Fibroblast of pulmonary artery (primary cell): ENCODE measurements around the gene NT5C3B.

Experiments used
- DNase-seq: peaks from one replicate; pipeline ENCODE4 v3.0.0-alpha.2; 2010; ENCODE audit warnings: low read depth
- H3K4me3 ChIP-seq: replicated peaks from 2 replicates; pipeline ENCODE4 v1.5.1; 2011; ENCODE audit warnings: low read depth, mild to moderate bottlenecking, control low read depth, low read length, moderate library complexity
- TF ChIP-seq, protein P1 (sequence below): IDR thresholded peaks from 2 replicates; pipeline ENCODE4 v1.5.1; 2011; ENCODE audit warnings: mild to moderate bottlenecking, control low read depth, low read length, inconsistent platforms; ENCODE audit errors: missing control alignments

The NT5C3B gene

DNA sequence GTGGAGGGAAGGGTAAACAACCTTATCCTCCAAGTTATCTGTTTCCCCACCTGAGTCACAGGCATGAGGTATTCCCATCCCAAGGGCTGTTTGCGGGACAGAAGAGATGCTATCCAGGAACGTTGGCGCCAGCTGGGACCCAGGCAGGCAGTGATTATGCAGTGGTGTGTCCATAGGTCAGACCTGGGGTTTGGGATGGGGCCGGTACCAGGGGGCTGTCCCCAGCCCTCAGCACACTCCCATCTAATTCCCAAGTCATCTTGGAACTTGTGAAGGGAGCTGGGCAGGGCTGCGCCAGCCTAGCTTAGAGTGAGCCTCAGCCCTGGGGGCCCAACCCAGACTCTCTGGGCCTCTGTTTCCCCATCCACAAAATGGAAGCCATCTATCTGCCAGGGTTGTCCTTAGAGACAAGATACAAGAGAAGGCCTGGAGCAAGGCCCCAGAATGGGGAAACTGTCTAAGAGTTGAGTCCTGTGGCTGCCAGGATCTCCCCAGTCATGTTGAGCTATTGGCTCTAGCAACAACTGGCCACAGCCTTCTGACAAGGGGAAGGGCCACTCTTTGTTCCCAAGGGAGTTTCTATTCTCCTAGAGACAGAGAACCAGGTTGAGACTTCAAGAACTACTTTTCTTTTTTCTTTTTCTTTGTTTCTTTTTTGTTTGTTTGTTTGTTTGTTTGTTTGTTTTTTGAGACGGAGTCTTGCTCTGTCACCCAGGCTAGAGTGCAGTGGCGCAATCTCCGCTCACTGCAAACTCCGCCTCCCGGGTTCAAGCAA lies 39.7 kb downstream of the NT5C3B start:
- H3K4me3 ChIP-seq, result no peak overlapping the region
- TF ChIP-seq, protein P1, sequence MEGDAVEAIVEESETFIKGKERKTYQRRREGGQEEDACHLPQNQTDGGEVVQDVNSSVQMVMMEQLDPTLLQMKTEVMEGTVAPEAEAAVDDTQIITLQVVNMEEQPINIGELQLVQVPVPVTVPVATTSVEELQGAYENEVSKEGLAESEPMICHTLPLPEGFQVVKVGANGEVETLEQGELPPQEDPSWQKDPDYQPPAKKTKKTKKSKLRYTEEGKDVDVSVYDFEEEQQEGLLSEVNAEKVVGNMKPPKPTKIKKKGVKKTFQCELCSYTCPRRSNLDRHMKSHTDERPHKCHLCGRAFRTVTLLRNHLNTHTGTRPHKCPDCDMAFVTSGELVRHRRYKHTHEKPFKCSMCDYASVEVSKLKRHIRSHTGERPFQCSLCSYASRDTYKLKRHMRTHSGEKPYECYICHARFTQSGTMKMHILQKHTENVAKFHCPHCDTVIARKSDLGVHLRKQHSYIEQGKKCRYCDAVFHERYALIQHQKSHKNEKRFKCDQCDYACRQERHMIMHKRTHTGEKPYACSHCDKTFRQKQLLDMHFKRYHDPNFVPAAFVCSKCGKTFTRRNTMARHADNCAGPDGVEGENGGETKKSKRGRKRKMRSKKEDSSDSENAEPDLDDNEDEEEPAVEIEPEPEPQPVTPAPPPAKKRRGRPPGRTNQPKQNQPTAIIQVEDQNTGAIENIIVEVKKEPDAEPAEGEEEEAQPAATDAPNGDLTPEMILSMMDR, result no peak
- DNase-seq, result no peak

DNA sequence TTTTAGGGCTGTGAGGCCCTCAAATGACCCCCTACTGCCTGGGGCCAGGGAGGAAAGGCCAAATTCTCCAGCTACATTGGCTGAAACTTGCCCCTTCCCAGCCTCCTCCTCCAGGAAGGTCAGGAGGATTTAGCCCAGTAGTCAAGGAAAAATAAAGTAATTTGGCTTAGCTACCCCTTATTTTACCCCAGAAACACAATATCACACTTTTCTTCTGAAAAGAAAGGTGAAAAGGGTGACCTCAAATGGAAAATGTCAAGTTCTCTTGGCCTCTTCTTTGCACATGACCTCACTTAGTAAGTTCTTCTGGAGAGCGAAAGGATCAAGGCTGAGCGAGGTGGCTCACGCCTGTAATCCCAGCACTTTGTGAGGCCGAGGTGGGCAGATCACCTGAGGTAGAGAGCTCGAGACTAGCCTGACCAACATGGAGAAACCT lies 41.5 kb downstream of the NT5C3B start:
- DNase-seq, result no peak
- TF ChIP-seq, protein P1, result no peak
- no peak overlapping the region for H3K4me3 ChIP-seq

DNA sequence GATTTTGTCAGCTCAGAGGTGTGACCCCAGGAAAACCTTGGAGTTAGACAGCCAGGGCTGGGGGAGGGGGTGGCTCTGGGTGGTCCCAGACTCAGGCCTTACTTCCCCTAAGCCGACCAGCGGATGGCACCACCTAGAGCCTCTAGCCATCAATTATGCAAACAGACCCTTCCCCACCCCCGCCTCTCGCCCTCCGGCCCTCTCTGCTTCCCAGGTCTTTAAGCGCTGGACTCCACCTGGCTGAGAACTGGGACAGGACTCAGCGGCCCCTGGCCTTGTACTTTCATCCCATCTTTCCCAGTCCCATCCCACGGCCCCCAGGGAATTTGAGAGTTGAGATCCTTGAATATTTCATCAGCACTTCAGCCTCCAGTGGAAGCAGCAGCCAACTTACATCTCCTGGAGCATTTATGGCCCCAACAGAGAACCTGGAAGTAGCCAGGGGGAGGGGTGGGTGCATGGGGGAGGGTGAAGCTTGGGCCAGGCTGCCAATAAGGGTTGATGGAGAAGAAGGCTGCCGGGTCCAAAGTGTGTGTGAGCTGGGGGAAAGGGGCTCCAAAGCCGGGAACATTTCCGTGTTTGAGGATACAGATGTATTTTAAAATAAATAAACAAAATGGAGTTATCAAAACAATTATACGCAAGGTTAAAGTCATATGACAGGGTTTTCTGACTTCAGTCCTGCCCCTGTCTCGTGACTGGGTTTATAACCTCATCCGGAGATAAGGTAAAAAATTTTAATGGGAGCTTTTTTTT lies 42.1 kb downstream of the NT5C3B start:
- TF ChIP-seq, protein P1, result no peak
- DNase-seq, result peak; percentile 48
- no peak overlapping the region for H3K4me3 ChIP-seq

DNA sequence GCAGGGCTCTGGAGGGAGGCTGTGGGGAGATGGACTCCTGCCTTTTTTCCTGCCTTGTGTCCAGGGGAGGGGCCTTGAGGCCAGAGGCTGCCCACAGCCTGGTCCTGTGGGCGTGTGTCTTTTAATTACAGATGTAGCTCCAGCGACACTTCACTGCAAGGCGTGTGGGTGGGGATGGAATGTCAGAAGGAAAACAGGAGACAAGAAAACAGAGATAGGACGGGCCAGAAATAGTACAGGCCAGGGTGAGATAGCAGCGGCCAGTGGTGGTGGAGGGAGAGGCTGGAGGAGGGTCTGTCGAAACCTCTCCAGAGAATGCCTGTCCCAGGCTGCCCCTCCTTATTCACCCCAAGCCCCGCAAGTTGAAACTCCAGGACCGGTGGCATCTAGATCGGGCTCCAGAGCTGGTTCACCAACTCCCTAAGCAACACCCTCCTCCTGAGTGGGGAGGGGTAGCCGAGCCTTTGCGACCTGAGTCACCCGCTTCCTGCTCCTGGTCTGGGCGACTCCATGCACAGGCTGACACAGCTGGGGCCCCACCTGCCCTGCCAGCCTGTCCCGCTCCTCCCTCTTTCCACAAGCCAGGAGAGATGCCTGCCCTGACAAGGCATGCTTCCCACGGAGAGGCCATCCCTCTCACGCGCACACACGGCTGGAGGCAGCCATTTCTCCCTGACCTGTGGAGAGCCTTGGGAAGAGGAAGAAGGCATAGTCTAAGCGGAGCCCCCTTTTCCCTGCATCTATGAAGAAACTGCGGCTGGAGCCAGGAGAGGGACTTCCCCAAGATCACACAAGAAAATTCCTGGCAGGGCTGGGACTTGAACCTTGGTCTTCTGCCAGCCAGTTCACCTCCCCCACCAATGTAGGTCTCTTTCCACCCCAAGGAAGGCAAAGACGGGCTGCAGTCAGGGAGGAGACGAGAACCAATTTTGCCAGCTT lies 42.9 kb downstream of the NT5C3B start:
- no peak overlapping the region for H3K4me3 ChIP-seq
- peak; percentile 87 for DNase-seq
- TF ChIP-seq, protein P1, result no peak

DNA sequence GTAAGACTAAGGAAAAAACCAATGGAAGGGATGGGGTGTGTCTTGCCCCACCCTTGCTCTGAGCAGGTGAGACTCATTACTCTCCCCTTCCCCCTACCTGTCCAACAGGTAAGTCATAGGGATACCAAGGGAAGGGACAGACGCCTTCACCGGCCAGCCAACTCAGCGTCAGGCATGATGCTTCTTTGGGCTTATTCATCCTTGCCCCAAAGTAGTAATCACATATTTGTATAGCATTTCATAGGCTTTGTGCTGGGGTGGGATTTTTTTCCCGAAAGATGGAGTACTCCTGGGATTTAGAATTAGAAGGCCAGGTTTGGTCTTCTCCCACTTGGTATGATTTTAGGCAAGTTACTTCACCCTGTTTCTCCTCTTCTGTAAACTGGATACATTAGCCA lies 49.0 kb downstream of the NT5C3B start:
- TF ChIP-seq, protein P1, result no peak
- H3K4me3 ChIP-seq, result no peak overlapping the region
- no peak for DNase-seq

DNA sequence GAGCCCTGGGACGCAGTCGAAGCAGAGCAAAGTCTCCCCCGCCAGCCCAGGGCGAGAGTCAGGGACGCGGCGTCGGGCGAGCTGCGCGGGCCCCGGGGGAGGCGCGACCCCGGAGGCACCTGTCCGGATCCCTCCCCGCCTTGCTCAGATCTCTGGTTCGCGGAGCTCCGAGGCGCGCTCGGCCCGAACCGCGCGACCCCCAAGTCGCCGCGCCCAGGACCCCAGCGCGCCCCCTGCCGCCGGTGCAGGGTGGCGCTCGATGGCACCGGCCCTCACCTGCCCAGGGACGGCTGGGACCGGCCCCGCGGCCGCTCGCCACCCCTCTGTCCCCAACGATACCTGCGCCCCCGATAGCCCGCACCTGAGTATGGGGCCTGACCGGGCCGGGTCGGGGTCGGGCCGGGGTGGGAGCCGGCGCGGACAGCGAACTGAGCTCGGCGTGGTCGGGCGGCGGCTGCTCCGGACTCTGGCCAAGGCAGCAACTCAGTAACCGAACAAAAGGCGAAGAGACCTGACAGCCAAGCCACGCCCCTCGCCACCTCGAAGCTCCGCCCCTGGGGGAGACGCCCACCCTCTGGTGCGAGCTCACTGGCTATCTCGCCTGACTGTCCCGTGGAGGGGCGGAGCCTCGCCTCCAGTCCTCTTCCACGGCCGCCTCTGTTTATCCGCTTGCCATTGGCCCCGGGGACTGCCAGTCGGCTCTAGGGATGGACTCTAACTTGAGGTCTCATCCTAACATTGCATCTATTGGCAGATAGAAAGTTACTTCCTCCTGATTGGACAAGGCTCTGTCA lies 49.6 kb downstream of the NT5C3B start, which contains the start of gene JUP:
Gene JUP, minus strand, starts transcription at position 485 of the 794 bp plus-strand sequence. CDS start 14,857 bp downstream, outside the sequence.
- peak within 1 kb of the TSS; percentile 75 for H3K4me3 ChIP-seq

More for the DNA sequence above, 49.6 kb downstream of the NT5C3B start, which contains the start of gene JUP:
- DNase-seq, result peak; percentile 99
- TF ChIP-seq, protein P1, result no peak
